Uterus (tissue), 2 donors: ENCODE measurements around the gene CAPS.

Experiments used
- POLR2A ChIP-seq, 2 donors: fragments of 450-650 bp; IDR thresholded peaks; one replicate each; pipeline ENCODE4 v1.6.1; 2016; ENCODE audit warnings: antibody characterized with exemption in 2 of 2, mild to moderate bottlenecking in 1 of 2, moderate library complexity in 1 of 2
- TF ChIP-seq, protein P1 (sequence below), 4 experiments: fragments of 200-600 bp in 2 of 4; fragments of 450-650 bp in 2 of 4; sonication (generic) in 2 of 4; IDR thresholded peaks; one replicate each; pipeline ENCODE4 v1.5.1; 2016 to 2019; ENCODE audit warnings: antibody characterized with exemption in 4 of 4, mild to moderate bottlenecking in 2 of 4, moderate library complexity in 1 of 4

DNA sequence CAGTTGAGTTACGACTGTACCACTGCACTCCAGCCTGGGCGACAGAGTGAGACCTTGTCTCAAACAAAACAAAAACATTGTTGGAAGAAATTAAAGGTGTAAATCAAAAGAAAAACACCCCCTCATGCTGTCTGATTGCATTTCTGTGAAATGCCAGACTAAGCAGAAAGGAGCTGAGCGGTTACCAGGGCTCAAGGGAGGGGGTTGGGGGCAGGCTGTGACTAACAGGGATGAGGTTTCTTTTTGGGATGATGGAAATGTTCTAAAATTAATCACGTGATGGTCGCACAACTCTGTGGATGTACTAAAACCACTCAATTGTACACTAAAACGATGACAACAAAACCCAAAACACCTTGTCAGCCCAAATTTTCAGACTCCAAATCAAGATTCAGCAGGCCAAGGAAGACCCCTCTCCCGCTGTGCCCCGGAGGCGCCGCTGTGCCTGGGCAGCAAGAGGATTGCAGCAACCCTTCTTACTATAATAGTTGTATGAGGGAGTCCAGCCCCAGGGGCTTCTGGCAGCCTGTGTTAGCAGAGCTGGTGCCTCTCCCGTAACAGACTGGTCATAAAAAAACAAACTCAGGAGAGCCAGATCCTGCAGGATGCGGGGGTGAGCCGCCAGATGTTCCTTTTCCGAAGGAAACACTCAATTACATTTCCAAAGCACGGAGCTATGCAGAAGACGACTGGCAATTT is 20.9 kb downstream of the CAPS start:
- TF ChIP-seq POLR2A (IDR thresholded peaks at IDR 0.05) = no peak
- TF ChIP-seq, protein P1, sequence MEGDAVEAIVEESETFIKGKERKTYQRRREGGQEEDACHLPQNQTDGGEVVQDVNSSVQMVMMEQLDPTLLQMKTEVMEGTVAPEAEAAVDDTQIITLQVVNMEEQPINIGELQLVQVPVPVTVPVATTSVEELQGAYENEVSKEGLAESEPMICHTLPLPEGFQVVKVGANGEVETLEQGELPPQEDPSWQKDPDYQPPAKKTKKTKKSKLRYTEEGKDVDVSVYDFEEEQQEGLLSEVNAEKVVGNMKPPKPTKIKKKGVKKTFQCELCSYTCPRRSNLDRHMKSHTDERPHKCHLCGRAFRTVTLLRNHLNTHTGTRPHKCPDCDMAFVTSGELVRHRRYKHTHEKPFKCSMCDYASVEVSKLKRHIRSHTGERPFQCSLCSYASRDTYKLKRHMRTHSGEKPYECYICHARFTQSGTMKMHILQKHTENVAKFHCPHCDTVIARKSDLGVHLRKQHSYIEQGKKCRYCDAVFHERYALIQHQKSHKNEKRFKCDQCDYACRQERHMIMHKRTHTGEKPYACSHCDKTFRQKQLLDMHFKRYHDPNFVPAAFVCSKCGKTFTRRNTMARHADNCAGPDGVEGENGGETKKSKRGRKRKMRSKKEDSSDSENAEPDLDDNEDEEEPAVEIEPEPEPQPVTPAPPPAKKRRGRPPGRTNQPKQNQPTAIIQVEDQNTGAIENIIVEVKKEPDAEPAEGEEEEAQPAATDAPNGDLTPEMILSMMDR (IDR thresholded peaks at IDR 0.05) = no peak
